A549 (cell line): Measurements from ENCODE around the gene SHROOM2. TPM values are rescaled to one million over a fixed set of nuclear protein-coding genes. Genes with fewer than 3 reads are reported as not detected.

Experiments used
- ATAC-seq, 2 experiments: fragments of 200-7000 bp in 1 of 2; fragments of >200 bp in 1 of 2; cut with Nextera tagmentation in 1 of 2; cut with Tn5 transposase in 1 of 2; 3 replicates each; pipeline versions ENCODE4 v1.8.0 to v1.9.1; 2018 to 2020; ENCODE audit warnings: mild to moderate bottlenecking in 1 of 2, moderate library complexity in 1 of 2
- CTCF ChIA-PET: fragments of 300-600 bp; sonication (Branson Sonifier 250); formaldehyde crosslinking; extraction: SDS; loops from one replicate; lab custom pipeline; 2021; ENCODE audit warnings: antibody characterized with exemption, inconsistent platforms; lab: Yijun Ruan, JAX
- POLR2A ChIA-PET: fragments of 350-600 bp; formaldehyde crosslinking; extraction: SDS; loops from one replicate; lab custom pipeline; 2021; ENCODE audit warnings: antibody characterized with exemption, inconsistent platforms; lab: Yijun Ruan, JAX
- DNase-seq, 2 experiments: peaks; one replicate each; pipeline versions ENCODE4 v3.0.0 to v3.0.0-alpha.2; 2011 to 2016; ENCODE audit warnings: low read depth in 1 of 2, low spot score in 1 of 2
- FAIRE-seq: peaks from 2 replicates; lab custom pipeline; 2011; peaks lifted over from hg19 to GRCh38; lab: Jason Lieb, UNC
- H3K27ac ChIP-seq, 2 experiments: fragments of >200 bp; sonication (Bioruptor Twin); formaldehyde crosslinking; 3 replicates each; pipeline ENCODE4 v1.5.1; 2016 to 2017
- H3K4me1 ChIP-seq: fragments of >200 bp; sonication (Bioruptor Twin); formaldehyde crosslinking; 3 replicates; pipeline ENCODE4 v1.6.1; 2016
- H3K4me2 ChIP-seq: fragments of >200 bp; sonication (Bioruptor Twin); formaldehyde crosslinking; 3 replicates; pipeline ENCODE4 v1.6.1; 2016
- H3K4me3 ChIP-seq: fragments of >200 bp; sonication (Bioruptor Twin); formaldehyde crosslinking; 3 replicates; pipeline ENCODE4 v1.5.1; 2016
- H3K9me3 ChIP-seq: fragments of >200 bp; sonication (Bioruptor Twin); formaldehyde crosslinking; 3 replicates; pipeline ENCODE4 v1.6.1; 2016
- CEBPB ChIP-seq, 2 experiments: fragments of >200 bp in 1 of 2; sonication (Bioruptor Twin) in 1 of 2; formaldehyde crosslinking in 1 of 2; IDR thresholded peaks; 2 replicates each; pipeline ENCODE4 v1.6.1; 2012 to 2016
- CHD2 ChIP-seq: fragments of 150-350 bp; IDR thresholded peaks from 2 replicates; pipeline ENCODE4 v1.6.1; 2014; ENCODE audit warnings: low read length; ENCODE audit not compliant: partially characterized antibody
- CHD4 ChIP-seq: fragments of 200-600 bp; sonication (generic); IDR thresholded peaks from 2 replicates; pipeline ENCODE4 v1.6.1; 2016; ENCODE audit warnings: antibody characterized with exemption, mild to moderate bottlenecking, borderline replicate concordance
- ESRRA ChIP-seq: fragments of 150-350 bp; IDR thresholded peaks from 2 replicates; pipeline ENCODE4 v1.6.1; 2014; ENCODE audit warnings: mild to moderate bottlenecking, low read length, borderline replicate concordance
- FOSL2 ChIP-seq, 2 experiments: fragments of 450-650 bp in 1 of 2; fragments of >200 bp in 1 of 2; sonication (Bioruptor Twin) in 1 of 2; formaldehyde crosslinking; IDR thresholded peaks; 2 replicates each; pipeline versions ENCODE4 v1.5.0 to v1.6.1; 2016 to 2020; ENCODE audit warnings: mild to moderate bottlenecking in 1 of 2, moderate library complexity in 1 of 2
- FOXS1 ChIP-seq: fragments of 250-450 bp; sonication (Bioruptor Pico); IDR thresholded peaks from 2 replicates; pipeline ENCODE4 v1.5.0; 2020; ENCODE audit warnings: mild to moderate bottlenecking, moderate library complexity
- GATA3 ChIP-seq: IDR thresholded peaks from 2 replicates; pipeline ENCODE4 v1.6.1; 2012; ENCODE audit warnings: borderline replicate concordance
- HDAC2 ChIP-seq: fragments of 200-600 bp; sonication (generic); IDR thresholded peaks from 2 replicates; pipeline ENCODE4 v1.6.1; 2016
- HEYL ChIP-seq: fragments of 250-450 bp; sonication (Bioruptor Pico); IDR thresholded peaks from 2 replicates; pipeline ENCODE4 v1.8.0; 2021; ENCODE audit warnings: mild to moderate bottlenecking, moderate library complexity
- HMGXB4 ChIP-seq: fragments of 250-450 bp; sonication (Bioruptor Pico); IDR thresholded peaks from 2 replicates; pipeline ENCODE4 v1.5.0; 2021; ENCODE audit warnings: mild to moderate bottlenecking, moderate library complexity, borderline replicate concordance
- HOXB13 ChIP-seq: fragments of 250-450 bp; sonication (Bioruptor Pico); IDR thresholded peaks from 2 replicates; pipeline ENCODE4 v1.5.0; 2020; ENCODE audit warnings: low read depth, mild to moderate bottlenecking, moderate library complexity
- HOXB5 ChIP-seq: fragments of 250-450 bp; sonication (Bioruptor Pico); IDR thresholded peaks from 2 replicates; pipeline ENCODE4 v1.5.0; 2020; ENCODE audit warnings: mild to moderate bottlenecking, moderate library complexity
- KDM5A ChIP-seq: fragments of 200-600 bp; sonication (generic); IDR thresholded peaks from 2 replicates; pipeline ENCODE4 v1.6.1; 2016; ENCODE audit warnings: antibody characterized with exemption, mild to moderate bottlenecking
- MAFK ChIP-seq: fragments of 450-650 bp; IDR thresholded peaks from 2 replicates; pipeline ENCODE4 v1.6.1; 2014; ENCODE audit not compliant: partially characterized antibody
- NFE2L2 ChIP-seq: fragments of 150-350 bp; conservative IDR thresholded peaks from 2 replicates; pipeline ENCODE4 v1.6.1; 2014; ENCODE audit warnings: low read length
- RAD21 ChIP-seq, 2 experiments: fragments of >200 bp in 1 of 2; sonication (Bioruptor Twin) in 1 of 2; formaldehyde crosslinking in 1 of 2; IDR thresholded peaks in 1 of 2; conservative IDR thresholded peaks in 1 of 2; 2 replicates in 1 of 2; 3 replicates in 1 of 2; pipeline ENCODE4 v1.6.1; 2012 to 2018; ENCODE audit warnings: inconsistent platforms in 1 of 2
- SMC3 ChIP-seq: fragments of >200 bp; sonication (Bioruptor Twin); formaldehyde crosslinking; IDR thresholded peaks from 3 replicates; pipeline ENCODE4 v1.6.1; 2018; ENCODE audit warnings: inconsistent platforms
- TP53 ChIP-seq: fragments of 250-450 bp; sonication (Bioruptor Pico); IDR thresholded peaks from 2 replicates; pipeline ENCODE4 v1.5.0; 2021; ENCODE audit warnings: mild to moderate bottlenecking, moderate library complexity
- USF2 ChIP-seq: fragments of 450-650 bp; IDR thresholded peaks from 2 replicates; pipeline ENCODE4 v1.6.1; 2014; ENCODE audit warnings: antibody characterized with exemption
- ZFP36 ChIP-seq: fragments of 450-650 bp; IDR thresholded peaks from 2 replicates; pipeline ENCODE4 v1.6.1; 2014; ENCODE audit warnings: borderline replicate concordance; ENCODE audit not compliant: partially characterized antibody
- ZSCAN20 ChIP-seq: fragments of 250-450 bp; sonication (Bioruptor Pico); IDR thresholded peaks from 2 replicates; pipeline ENCODE4 v1.8.0; 2022; ENCODE audit warnings: mild to moderate bottlenecking, moderate library complexity
- WGBS: methylation state at CpG from one replicate; pipeline ENCODE4 v1.1.6; 2017; ENCODE audit errors: missing lambda C conversion rate; 5-methylcytosine and 5-hydroxymethylcytosine counted together
- polyA plus RNA-seq, 4 experiments: library from polyadenylated mRNA; depleted of rRNA in 3 of 4; stranded (reverse); fragments of >200 nt; fragmentation: RNase III in 1 of 4; extraction: RNeasy Plus Mini Kit Qiagen cat#74134 plus additional on column Dnase treatment in 1 of 4; gene quantifications; 2 replicates in 3 of 4; 3 replicates in 1 of 4; pipeline ENCODE4 v1.2.3, GENCODE V29; 2011 to 2017

Gene SHROOM2
- polyA plus RNA-seq, 2 of the 4 experiments (the other 2 are of a cell fraction): 0.12 to 0.27 TPM

GRCh38 chrX:9786798-9787635, 788 bp downstream of the SHROOM2 start:
- H3K9me3 ChIP-seq: peaks cover 5% of the 10 kb centered on the region; the same call in 1 of the 3 replicates
- FAIRE-seq (no peak), ATAC-seq (peak in 1 of 2 experiments; percentile 17; a peak in 1 of 6 replicates), DNase-seq (no peak)
- ChIA-PET CTCF (no interaction called here), POLR2A (no interaction called here)
- peak overlapping the region; percentile 58 for H3K4me3 ChIP-seq
- peaks cover 9% of the 10 kb centered on the region for H3K4me1 ChIP-seq
- H3K27ac ChIP-seq: peak overlapping the region; percentile 25 to 81; a peak in 5 of 6 replicates
- peak overlapping the region; percentile 95 for H3K4me2 ChIP-seq
- 57% methylated on average over 16 of the region's 45 CpGs for WGBS
- TF ChIP-seq USF2: no peak

- ChIA-PET CTCF (interaction anchor here (1.1 to 1.6 kb wide), 2 partner anchors 14 to 331 kb away, joined by 3 to 4 read pairs; no protein-coding TSS in a partner anchor), POLR2A (no interaction called here)
- Histone ChIP-seq H3K4me3 (no peak overlapping the region), H3K4me1 (peaks cover 9% of the 10 kb centered on the region), H3K4me2 (peak overlapping the region; percentile 30; the same call in 2 of the 3 replicates), H3K9me3 (peaks cover 5% of the 10 kb centered on the region; the same call in 1 of the 3 replicates), H3K27ac (no peak overlapping the region)
- 0% methylated on average over 2 of the region's 2 CpGs for WGBS
- DNase-seq: peak in 1 of 2 experiments; percentile 61
- ATAC-seq: peak in 1 of 2 experiments; percentile 31; a peak in 2 of 6 replicates
- TF ChIP-seq GATA3: no peak
- TF ChIP-seq NFE2L2: no peak
- TF ChIP-seq MAFK: peak; percentile 60
- no peak for FAIRE-seq
Measured at GRCh38 chrX:9788911-9789310, 2.7 kb downstream of the SHROOM2 start.

- no peak for TF ChIP-seq HMGXB4 (CRISPR knock-in tag)
- TF ChIP-seq HOXB5: no peak
- no peak for TF ChIP-seq HDAC2
- TF ChIP-seq ESRRA: no peak
- no peak for TF ChIP-seq ZSCAN20 (CRISPR knock-in tag)
- no peak for TF ChIP-seq TP53 (CRISPR knock-in tag)
- no peak for TF ChIP-seq HEYL (CRISPR knock-in tag)
- TF ChIP-seq USF2: no peak
- TF ChIP-seq HOXB13 (CRISPR knock-in tag): no peak
- TF ChIP-seq GATA3: no peak
- TF ChIP-seq CEBPB (IDR thresholded peaks at IDR 0.05): no peak
- TF ChIP-seq RAD21 (conservative IDR thresholded peaks at IDR 0.05 in 1 of 2, IDR thresholded peaks at IDR 0.05 in 1 of 2): no peak
- no peak for TF ChIP-seq CHD2
- TF ChIP-seq FOXS1: no peak
- no peak for TF ChIP-seq ZFP36
- no peak for TF ChIP-seq FOSL2 (IDR thresholded peaks at IDR 0.05)
- TF ChIP-seq FOSL2 (CRISPR knock-in tag; IDR thresholded peaks at IDR 0.05): no peak
- TF ChIP-seq CHD4: no peak
- no peak for TF ChIP-seq SMC3
- TF ChIP-seq KDM5A: no peak
- H3K4me3 ChIP-seq: no peak overlapping the region
- ChIA-PET POLR2A (no interaction called here), CTCF (interaction anchor here (1.6 to 1.7 kb wide), 2 partner anchors 14 to 36 kb away, joined by 4 to 5 read pairs; no protein-coding TSS in a partner anchor)
- H3K4me1 ChIP-seq: peaks cover 9% of the 10 kb centered on the region
- ATAC-seq: no peak
- DNase-seq: no peak
- FAIRE-seq: no peak
- peaks cover 3% of the 10 kb centered on the region; the same call in 1 of the 3 replicates for H3K9me3 ChIP-seq
- WGBS: 55% methylated on average over 4 of the region's 5 CpGs
- no peak overlapping the region for H3K27ac ChIP-seq
- no peak overlapping the region; the same call in 2 of the 3 replicates for H3K4me2 ChIP-seq
Measured at GRCh38 chrX:9789555-9789954, 3.3 kb downstream of the SHROOM2 start.
